GM12874 (cell line): Measurements from ENCODE around the gene ABCA5.

Experiments used
- CTCF ChIP-seq: IDR thresholded peaks from 2 replicates; pipeline ENCODE4 v1.5.1; 2011; ENCODE audit warnings: low read depth, mild to moderate bottlenecking, control low read depth, low read length, moderate library complexity; ENCODE audit not compliant: insufficient read depth

Gene ABCA5

GRCh38 chr17:69357701-69358100, 30.8 kb upstream of the ABCA5 start:
- no peak for TF ChIP-seq CTCF

- no peak for TF ChIP-seq CTCF
Measured at GRCh38 chr17:69356625-69357024, 29.7 kb upstream of the ABCA5 start.

GRCh38 chr17:69350911-69351310, 24.0 kb upstream of the ABCA5 start:
- no peak for TF ChIP-seq CTCF

- TF ChIP-seq CTCF = no peak
Measured at GRCh38 chr17:69348429-69348828, 21.5 kb upstream of the ABCA5 start.

- TF ChIP-seq CTCF = no peak
Measured at GRCh38 chr17:69346766-69347165, 19.8 kb upstream of the ABCA5 start.

- no peak for TF ChIP-seq CTCF
Measured at GRCh38 chr17:69344939-69345338, 18.0 kb upstream of the ABCA5 start.

GRCh38 chr17:69342896-69343644, 16.1 kb upstream of the ABCA5 start:
- TF ChIP-seq CTCF = no peak

- no peak for TF ChIP-seq CTCF
Measured at GRCh38 chr17:69339937-69340336, 13.0 kb upstream of the ABCA5 start.
